SK-N-SH treated with all-trans-retinoic acid at 6 μM for 48 hours (cell line): ENCODE results near the gene PRTFDC1.

Source experiments
- ATAC-seq: fragments of 200-7000 bp; cut with Tn5 transposase; 3 replicates; pipeline ENCODE4 v1.9.1; 2020; ENCODE audit warnings: mild to moderate bottlenecking, moderate library complexity
- ARNTL ChIP-seq: fragments of 450-650 bp; formaldehyde crosslinking; IDR thresholded peaks from 2 replicates; pipeline ENCODE4 v1.5.0; 2020; ENCODE audit warnings: low read depth, mild to moderate bottlenecking, moderate library complexity, borderline replicate concordance
- BACH2 ChIP-seq: fragments of 250-450 bp; sonication (Bioruptor Pico); IDR thresholded peaks from 2 replicates; pipeline ENCODE4 v1.9.0; 2021; ENCODE audit warnings: mild to moderate bottlenecking, borderline replicate concordance
- CSDC2 ChIP-seq: fragments of 250-450 bp; sonication (Bioruptor Pico); IDR thresholded peaks from 2 replicates; pipeline ENCODE4 v1.5.0; 2020; ENCODE audit warnings: mild to moderate bottlenecking, moderate library complexity
- CSRNP3 ChIP-seq: fragments of 250-450 bp; sonication (Bioruptor Pico); IDR thresholded peaks from 2 replicates; pipeline ENCODE4 v1.5.1; 2021; ENCODE audit warnings: mild to moderate bottlenecking, moderate library complexity
- ESRRG ChIP-seq: fragments of 250-450 bp; sonication (Bioruptor Pico); IDR thresholded peaks from 2 replicates; pipeline ENCODE4 v1.6.1; 2021; ENCODE audit warnings: mild to moderate bottlenecking
- GLIS3 ChIP-seq: fragments of 250-450 bp; sonication (Bioruptor Pico); IDR thresholded peaks from 2 replicates; pipeline ENCODE4 v1.5.0; 2020; ENCODE audit warnings: mild to moderate bottlenecking, moderate library complexity
- ISL1 ChIP-seq: fragments of 250-450 bp; sonication (Bioruptor Pico); IDR thresholded peaks from 2 replicates; pipeline ENCODE4 v2.1.2; 2022; ENCODE audit warnings: mild to moderate bottlenecking, moderate library complexity
- OSR1 ChIP-seq: fragments of 250-450 bp; sonication (Bioruptor Pico); IDR thresholded peaks from 2 replicates; pipeline ENCODE4 v1.8.0; 2022; ENCODE audit warnings: moderate library complexity, mild to moderate bottlenecking, inconsistent platforms
- PATZ1 ChIP-seq: fragments of 250-450 bp; sonication (Bioruptor Pico); IDR thresholded peaks from 2 replicates; pipeline ENCODE4 v1.8.0; 2020; ENCODE audit warnings: mild to moderate bottlenecking, moderate library complexity, borderline replicate concordance
- PPARA ChIP-seq: fragments of 250-450 bp; sonication (Bioruptor Pico); IDR thresholded peaks from 2 replicates; pipeline ENCODE4 v1.5.0; 2020; ENCODE audit warnings: mild to moderate bottlenecking, borderline replicate concordance
- RARB ChIP-seq: fragments of 250-450 bp; sonication (Bioruptor Pico); IDR thresholded peaks from 2 replicates; pipeline ENCODE4 v1.8.0; 2021; ENCODE audit warnings: mild to moderate bottlenecking, moderate library complexity
- SNAI2 ChIP-seq: fragments of 250-450 bp; sonication (Bioruptor Pico); IDR thresholded peaks from 2 replicates; pipeline ENCODE4 v1.5.0; 2020; ENCODE audit warnings: mild to moderate bottlenecking, moderate library complexity
- TCF4 ChIP-seq: fragments of 250-450 bp; sonication (Bioruptor Pico); IDR thresholded peaks from 2 replicates; pipeline ENCODE4 v1.8.0; 2021; ENCODE audit warnings: mild to moderate bottlenecking, moderate library complexity, borderline replicate concordance
- TOX ChIP-seq: fragments of 250-450 bp; sonication (Bioruptor Pico); IDR thresholded peaks from 2 replicates; pipeline ENCODE4 v1.8.0; 2021; ENCODE audit warnings: mild to moderate bottlenecking, moderate library complexity, borderline replicate concordance
- TSHZ2 ChIP-seq: fragments of 250-450 bp; sonication (Bioruptor Pico); IDR thresholded peaks from 2 replicates; pipeline ENCODE4 v1.5.0; 2020; ENCODE audit warnings: mild to moderate bottlenecking, moderate library complexity
- ZFP3 ChIP-seq: fragments of 250-450 bp; sonication (Bioruptor Pico); IDR thresholded peaks from 2 replicates; pipeline ENCODE4 v1.5.0; 2020; ENCODE audit warnings: mild to moderate bottlenecking, moderate library complexity
- ZFP30 ChIP-seq: fragments of 450-650 bp; formaldehyde crosslinking; IDR thresholded peaks from 2 replicates; pipeline ENCODE4 v1.5.0; 2022; ENCODE audit warnings: mild to moderate bottlenecking, moderate library complexity
- ZNF565 ChIP-seq: fragments of 450-650 bp; formaldehyde crosslinking; conservative IDR thresholded peaks from 2 replicates; pipeline ENCODE4 v1.5.0; 2020; ENCODE audit warnings: low read depth, mild to moderate bottlenecking, moderate library complexity
- ZNF70 ChIP-seq: fragments of 450-650 bp; formaldehyde crosslinking; IDR thresholded peaks from 2 replicates; pipeline ENCODE4 v1.5.0; 2020; ENCODE audit warnings: mild to moderate bottlenecking, moderate library complexity
- ZNF8 ChIP-seq: fragments of 450-650 bp; formaldehyde crosslinking; IDR thresholded peaks from 2 replicates; pipeline ENCODE4 v1.5.0; 2020; ENCODE audit warnings: mild to moderate bottlenecking, moderate library complexity
- TF ChIP-seq, protein P1 (sequence below): fragments of 250-450 bp; sonication (Bioruptor Pico); IDR thresholded peaks from 2 replicates; pipeline ENCODE4 v1.5.1; 2020; ENCODE audit warnings: low read depth, mild to moderate bottlenecking, moderate library complexity
- TF ChIP-seq, protein P2 (sequence below): fragments of 250-450 bp; sonication (Bioruptor Pico); IDR thresholded peaks from 2 replicates; pipeline ENCODE4 v1.8.0; 2021; ENCODE audit warnings: low read depth, mild to moderate bottlenecking, moderate library complexity, borderline replicate concordance

The PRTFDC1 gene

DNA sequence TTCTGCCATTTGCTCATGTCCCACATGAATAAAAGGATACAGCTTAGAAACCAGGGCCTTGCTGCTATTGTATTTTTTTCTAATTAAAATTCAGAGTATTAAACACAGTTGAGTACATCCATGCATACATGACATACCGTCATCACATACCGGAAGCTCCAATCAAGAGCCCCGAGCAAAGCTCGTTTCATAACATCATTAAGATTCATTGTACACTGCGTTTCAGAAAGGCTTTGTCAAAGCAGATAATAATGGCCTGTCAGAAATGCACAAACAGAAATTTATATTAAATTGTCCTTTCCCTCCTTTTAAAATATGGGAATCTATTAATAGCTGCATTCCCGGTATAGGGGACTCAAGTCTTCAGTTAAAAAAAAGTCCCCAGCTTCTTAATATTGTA lies 103.4 kb downstream of the PRTFDC1 start:
- TF ChIP-seq TOX (no peak), CSRNP3 (no peak), ARNTL (CRISPR knock-in tag) (no peak), ZNF70 (CRISPR knock-in tag) (no peak), BACH2 (CRISPR knock-in tag) (no peak), ESRRG (CRISPR knock-in tag) (no peak), ZNF565 (no peak), SNAI2 (CRISPR knock-in tag) (no peak), TSHZ2 (CRISPR knock-in tag) (no peak), OSR1 (CRISPR knock-in tag) (no peak), ZFP30 (CRISPR knock-in tag) (no peak), CSDC2 (CRISPR knock-in tag) (no peak), ZNF8 (CRISPR knock-in tag) (no peak), ZFP3 (CRISPR knock-in tag) (no peak), ISL1 (CRISPR knock-in tag) (no peak), PATZ1 (CRISPR knock-in tag) (no peak)
- TF ChIP-seq, protein P1, sequence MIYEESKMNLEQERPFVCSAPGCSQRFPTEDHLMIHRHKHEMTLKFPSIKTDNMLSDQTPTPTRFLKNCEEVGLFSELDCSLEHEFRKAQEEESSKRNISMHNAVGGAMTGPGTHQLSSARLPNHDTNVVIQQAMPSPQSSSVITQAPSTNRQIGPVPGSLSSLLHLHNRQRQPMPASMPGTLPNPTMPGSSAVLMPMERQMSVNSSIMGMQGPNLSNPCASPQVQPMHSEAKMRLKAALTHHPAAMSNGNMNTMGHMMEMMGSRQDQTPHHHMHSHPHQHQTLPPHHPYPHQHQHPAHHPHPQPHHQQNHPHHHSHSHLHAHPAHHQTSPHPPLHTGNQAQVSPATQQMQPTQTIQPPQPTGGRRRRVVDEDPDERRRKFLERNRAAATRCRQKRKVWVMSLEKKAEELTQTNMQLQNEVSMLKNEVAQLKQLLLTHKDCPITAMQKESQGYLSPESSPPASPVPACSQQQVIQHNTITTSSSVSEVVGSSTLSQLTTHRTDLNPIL: no peak
- TF ChIP-seq, protein P2, sequence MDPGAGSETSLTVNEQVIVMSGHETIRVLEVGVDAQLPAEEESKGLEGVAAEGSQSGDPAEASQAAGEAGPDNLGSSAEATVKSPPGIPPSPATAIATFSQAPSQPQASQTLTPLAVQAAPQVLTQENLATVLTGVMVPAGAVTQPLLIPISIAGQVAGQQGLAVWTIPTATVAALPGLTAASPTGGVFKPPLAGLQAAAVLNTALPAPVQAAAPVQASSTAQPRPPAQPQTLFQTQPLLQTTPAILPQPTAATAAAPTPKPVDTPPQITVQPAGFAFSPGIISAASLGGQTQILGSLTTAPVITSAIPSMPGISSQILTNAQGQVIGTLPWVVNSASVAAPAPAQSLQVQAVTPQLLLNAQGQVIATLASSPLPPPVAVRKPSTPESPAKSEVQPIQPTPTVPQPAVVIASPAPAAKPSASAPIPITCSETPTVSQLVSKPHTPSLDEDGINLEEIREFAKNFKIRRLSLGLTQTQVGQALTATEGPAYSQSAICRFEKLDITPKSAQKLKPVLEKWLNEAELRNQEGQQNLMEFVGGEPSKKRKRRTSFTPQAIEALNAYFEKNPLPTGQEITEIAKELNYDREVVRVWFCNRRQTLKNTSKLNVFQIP: no peak
- ATAC-seq: no peak

DNA sequence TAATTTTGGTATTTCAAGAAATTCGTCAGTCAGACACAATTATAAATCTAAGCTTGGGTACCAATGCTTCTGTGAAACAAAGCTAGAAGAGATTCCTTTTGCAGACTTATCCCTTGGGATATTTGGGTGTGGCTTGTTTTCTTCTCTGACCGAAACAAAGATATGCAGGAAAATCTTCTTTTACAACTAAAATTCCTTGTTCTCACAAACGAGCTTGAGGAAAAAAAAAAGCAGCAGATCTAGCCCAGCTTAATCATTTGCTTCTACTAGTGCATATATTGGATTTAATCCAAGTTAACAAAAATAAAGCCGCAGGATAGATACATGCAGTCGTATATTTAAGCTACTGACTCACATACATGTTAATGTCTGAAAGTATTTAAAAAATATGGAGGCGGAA lies 104.2 kb downstream of the PRTFDC1 start:
- no peak for ATAC-seq
- TF ChIP-seq ZFP30 (CRISPR knock-in tag) (no peak), ESRRG (CRISPR knock-in tag) (no peak), SNAI2 (CRISPR knock-in tag) (no peak), RARB (CRISPR knock-in tag) (no peak), CSRNP3 (no peak), CSDC2 (CRISPR knock-in tag) (no peak), TSHZ2 (CRISPR knock-in tag) (no peak), TOX (no peak), ISL1 (CRISPR knock-in tag) (no peak), GLIS3 (CRISPR knock-in tag) (no peak), ARNTL (CRISPR knock-in tag) (no peak), TCF4 (CRISPR knock-in tag) (no peak), ZNF8 (CRISPR knock-in tag) (no peak), ZNF70 (CRISPR knock-in tag) (no peak), BACH2 (CRISPR knock-in tag) (no peak), PPARA (CRISPR knock-in tag) (no peak), ZFP3 (CRISPR knock-in tag) (no peak), OSR1 (CRISPR knock-in tag) (no peak)
- TF ChIP-seq, protein P1: no peak
- TF ChIP-seq, protein P2: no peak
